Uterus (tissue), 4 donors: ENCODE results near the gene P4HA1. TPM values are rescaled to one million over a fixed set of nuclear protein-coding genes. Genes with fewer than 3 reads are reported as not detected.

Source experiments
- DNase-seq, 2 donors: peaks; one replicate each; pipeline ENCODE4 v3.0.0-alpha.2; 2019 to 2020
- H3K27ac ChIP-seq, 2 donors: fragments of 200-600 bp; sonication (generic); 1 replicate in 1 of 2; 2 replicates in 1 of 2; pipeline ENCODE4 v1.5.1; 2016 to 2018
- H3K27me3 ChIP-seq, 2 donors: fragments of 200-600 bp; sonication (generic); one replicate each; pipeline ENCODE4 v1.5.1; 2018 to 2019; ENCODE audit warnings: control low read depth in 1 of 2
- H3K36me3 ChIP-seq, 2 donors: fragments of 200-600 bp; sonication (generic); one replicate each; pipeline ENCODE4 v1.5.1; 2019; ENCODE audit warnings: control low read depth in 1 of 2
- H3K4me1 ChIP-seq, 2 donors: fragments of 200-600 bp; sonication (generic); one replicate each; pipeline ENCODE4 v1.5.1; 2018 to 2019; ENCODE audit warnings: control low read depth in 1 of 2
- H3K4me3 ChIP-seq, 2 donors: fragments of 200-600 bp; sonication (generic); 1 replicate in 1 of 2; 2 replicates in 1 of 2; pipeline ENCODE4 v1.5.1; 2018 to 2019; ENCODE audit warnings: mild to moderate bottlenecking in 1 of 2
- H3K9me3 ChIP-seq, 2 donors: fragments of 200-600 bp; sonication (generic); one replicate each; pipeline ENCODE4 v1.5.1; 2019; ENCODE audit warnings: control low read depth in 1 of 2
- POLR2A ChIP-seq, 2 donors: fragments of 450-650 bp; IDR thresholded peaks; one replicate each; pipeline ENCODE4 v1.6.1; 2016; ENCODE audit warnings: antibody characterized with exemption in 2 of 2, mild to moderate bottlenecking in 1 of 2, moderate library complexity in 1 of 2
- intact Hi-C: fragments of 100-400 bp; cut with DNase I; formaldehyde crosslinking; loops from one replicate; pipeline ENCODE4 v1.15.1; 2023; ENCODE audit warnings: low total_unique reads
- total RNA-seq, 4 donors: library from RNA; depleted of rRNA in 3 of 4; stranded (reverse); fragments of >200 nt in 3 of 4; gene quantifications; one replicate each; pipeline versions ENCODE4 v1.1.0 to v1.2.4, GENCODE V29; 2014 to 2023
- TF ChIP-seq, protein P1 (sequence below), 4 experiments: fragments of 200-600 bp in 2 of 4; fragments of 450-650 bp in 2 of 4; sonication (generic) in 2 of 4; IDR thresholded peaks; one replicate each; pipeline ENCODE4 v1.5.1; 2016 to 2019; ENCODE audit warnings: antibody characterized with exemption in 4 of 4, mild to moderate bottlenecking in 2 of 4, moderate library complexity in 1 of 4
- donor health status: DM: yes; HTN: yes; CAD: no.

P4HA1 gene
- total RNA-seq, 4 donors from 2014 or later: 17.7 to 154 (median 31.2) TPM

DNA sequence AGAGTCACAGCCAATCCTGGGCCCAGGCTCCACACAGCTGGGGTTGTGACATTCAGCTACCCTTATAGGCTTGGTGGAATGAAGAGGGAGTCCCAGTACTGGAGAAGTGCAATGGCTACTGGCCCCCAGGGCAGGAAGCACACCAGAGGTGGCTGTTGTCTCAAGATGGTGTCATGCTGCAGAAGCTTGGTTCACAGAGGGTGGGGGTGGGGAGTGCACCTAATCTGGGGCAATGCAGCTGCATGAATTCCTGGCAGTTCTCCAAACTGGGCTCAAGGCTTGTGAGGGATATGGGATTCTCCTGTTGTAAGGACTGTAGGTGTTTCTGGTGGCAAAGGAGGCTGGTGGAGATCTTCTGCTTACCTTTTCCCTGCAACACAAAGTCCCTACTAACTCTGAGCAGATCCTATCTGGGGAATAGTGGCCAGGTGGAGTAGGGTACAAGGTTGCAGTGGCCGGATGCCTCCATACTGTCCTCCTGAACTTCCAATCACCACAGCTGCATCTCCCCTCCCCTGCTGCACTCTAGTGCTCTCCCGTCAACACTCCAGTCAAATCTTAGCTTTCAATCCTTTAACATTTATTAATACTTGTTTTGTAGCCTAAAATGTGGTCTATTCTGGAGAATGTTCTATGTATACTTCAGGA is 114.7 kb downstream of the P4HA1 start:
- H3K4me3 ChIP-seq: no peak overlapping the region
- H3K27ac ChIP-seq: no peak overlapping the region
- H3K9me3 ChIP-seq: peaks cover 0 to 3% of the 10 kb centered on the region in 2 donors
- no peak for DNase-seq
- TF ChIP-seq POLR2A (IDR thresholded peaks at IDR 0.05): no peak
- TF ChIP-seq, protein P1, sequence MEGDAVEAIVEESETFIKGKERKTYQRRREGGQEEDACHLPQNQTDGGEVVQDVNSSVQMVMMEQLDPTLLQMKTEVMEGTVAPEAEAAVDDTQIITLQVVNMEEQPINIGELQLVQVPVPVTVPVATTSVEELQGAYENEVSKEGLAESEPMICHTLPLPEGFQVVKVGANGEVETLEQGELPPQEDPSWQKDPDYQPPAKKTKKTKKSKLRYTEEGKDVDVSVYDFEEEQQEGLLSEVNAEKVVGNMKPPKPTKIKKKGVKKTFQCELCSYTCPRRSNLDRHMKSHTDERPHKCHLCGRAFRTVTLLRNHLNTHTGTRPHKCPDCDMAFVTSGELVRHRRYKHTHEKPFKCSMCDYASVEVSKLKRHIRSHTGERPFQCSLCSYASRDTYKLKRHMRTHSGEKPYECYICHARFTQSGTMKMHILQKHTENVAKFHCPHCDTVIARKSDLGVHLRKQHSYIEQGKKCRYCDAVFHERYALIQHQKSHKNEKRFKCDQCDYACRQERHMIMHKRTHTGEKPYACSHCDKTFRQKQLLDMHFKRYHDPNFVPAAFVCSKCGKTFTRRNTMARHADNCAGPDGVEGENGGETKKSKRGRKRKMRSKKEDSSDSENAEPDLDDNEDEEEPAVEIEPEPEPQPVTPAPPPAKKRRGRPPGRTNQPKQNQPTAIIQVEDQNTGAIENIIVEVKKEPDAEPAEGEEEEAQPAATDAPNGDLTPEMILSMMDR (IDR thresholded peaks at IDR 0.05): no peak
- H3K36me3 ChIP-seq: no peaks in the 10 kb centered on the region
- H3K4me1 ChIP-seq: no peaks in the 10 kb centered on the region
- no peaks in the 10 kb centered on the region for H3K27me3 ChIP-seq
- intact Hi-C loops: no loop called here

GRCh38 chr10:72981028-72981881 is 115.4 kb downstream of the P4HA1 start:
- TF ChIP-seq, protein P1 (IDR thresholded peaks at IDR 0.05): no peak
- no peak for TF ChIP-seq POLR2A (IDR thresholded peaks at IDR 0.05)
- no peak overlapping the region for H3K27ac ChIP-seq
- H3K36me3 ChIP-seq: no peaks in the 10 kb centered on the region
- no peak overlapping the region for H3K4me3 ChIP-seq
- intact Hi-C loops: no loop called here
- H3K4me1 ChIP-seq: no peaks in the 10 kb centered on the region
- no peaks in the 10 kb centered on the region for H3K27me3 ChIP-seq
- DNase-seq: no peak
- H3K9me3 ChIP-seq: peaks cover 0 to 3% of the 10 kb centered on the region in 2 donors

DNA sequence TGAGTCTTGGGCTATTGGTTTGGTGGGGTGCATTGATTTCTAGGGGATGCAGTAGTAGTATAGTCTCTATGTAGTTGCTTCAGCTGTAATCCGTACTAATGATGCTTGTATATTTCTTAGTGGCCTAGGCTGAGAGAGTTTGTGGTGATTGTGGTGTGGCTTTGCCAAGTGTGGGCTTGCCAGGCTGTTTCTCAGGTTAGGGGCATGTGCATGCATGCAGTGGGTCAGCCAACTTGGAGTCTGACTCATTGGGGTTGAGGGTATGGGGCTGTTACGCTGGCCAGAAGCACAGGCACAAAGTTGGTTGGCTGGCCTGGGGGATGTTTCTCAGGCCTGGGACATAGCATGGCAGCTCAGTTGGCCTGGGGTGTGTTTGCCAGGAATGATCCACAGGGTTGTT is 116.3 kb downstream of the P4HA1 start:
- Histone ChIP-seq H3K36me3 (no peaks in the 10 kb centered on the region), H3K4me3 (no peak overlapping the region), H3K9me3 (peaks cover 0 to 3% of the 10 kb centered on the region in 2 donors), H3K27me3 (no peaks in the 10 kb centered on the region), H3K27ac (no peak overlapping the region), H3K4me1 (no peaks in the 10 kb centered on the region)
- TF ChIP-seq POLR2A (IDR thresholded peaks at IDR 0.05): no peak
- TF ChIP-seq, protein P1 (IDR thresholded peaks at IDR 0.05): no peak
- intact Hi-C loops: no loop called here
- DNase-seq: no peak

DNA sequence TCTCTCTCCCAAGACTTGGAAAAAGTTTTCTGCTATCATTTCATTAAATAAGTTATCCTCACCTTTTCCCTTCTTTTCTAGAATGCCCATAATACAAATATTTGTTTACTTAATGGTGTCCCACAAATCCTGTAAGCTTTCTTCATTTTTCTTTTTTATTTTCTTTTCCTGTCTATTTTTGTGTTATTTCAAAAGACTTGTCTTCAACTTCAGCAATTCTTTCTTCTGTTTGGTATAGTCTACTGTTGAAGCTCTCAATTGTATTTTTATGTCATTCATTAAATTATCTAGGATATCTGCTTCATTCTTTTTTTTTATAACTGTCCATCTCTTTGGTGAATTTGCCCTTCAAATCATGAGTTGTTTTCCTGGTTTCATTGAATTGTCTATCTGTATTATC is 117.0 kb downstream of the P4HA1 start:
- Histone ChIP-seq H3K27me3 (no peaks in the 10 kb centered on the region), H3K9me3 (peaks cover 0 to 3% of the 10 kb centered on the region in 2 donors), H3K27ac (no peak overlapping the region), H3K36me3 (no peaks in the 10 kb centered on the region), H3K4me3 (no peak overlapping the region), H3K4me1 (no peaks in the 10 kb centered on the region)
- no peak for DNase-seq
- TF ChIP-seq POLR2A (IDR thresholded peaks at IDR 0.05): no peak
- TF ChIP-seq, protein P1 (IDR thresholded peaks at IDR 0.05): no peak
- intact Hi-C loops: no loop called here

- intact Hi-C loops: no loop called here
- Histone ChIP-seq H3K9me3 (peaks cover 0 to 3% of the 10 kb centered on the region in 2 donors), H3K27me3 (no peaks in the 10 kb centered on the region), H3K4me1 (no peaks in the 10 kb centered on the region), H3K4me3 (no peak overlapping the region), H3K27ac (no peak overlapping the region), H3K36me3 (no peaks in the 10 kb centered on the region)
- TF ChIP-seq, protein P1 (IDR thresholded peaks at IDR 0.05): no peak
- DNase-seq: no peak
Observed at GRCh38 chr10:72976886-72977285, 119.8 kb downstream of the P4HA1 start.
